CD4-positive, alpha-beta memory T cell (primary cell): ENCODE data around the gene HOXC13. TPM values are rescaled to one million over a fixed set of nuclear protein-coding genes. Genes with fewer than 3 reads are reported as not detected.

Source experiments
- CTCF ChIA-PET: fragments of 350-600 bp; sonication (Branson Sonifier 250); formaldehyde crosslinking; loops from one replicate; lab custom pipeline; 2021; ENCODE audit warnings: inconsistent platforms; ENCODE audit not compliant: partially characterized antibody; lab: Charles Lee
- POLR2A ChIA-PET: fragments of 350-600 bp; sonication (Branson Sonifier 250); formaldehyde crosslinking; loops from one replicate; lab custom pipeline; 2021; ENCODE audit not compliant: partially characterized antibody; lab: Charles Lee
- DNase-seq, 5 donors: peaks; one replicate each; pipeline versions ENCODE4 v3.0.0 to v3.0.0-alpha.2; 2020 to 2022; ENCODE audit warnings: mixed read lengths in 1 of 5
- H3K27ac ChIP-seq: one replicate; pipeline ENCODE4 v1.7.0; 2013; ENCODE audit warnings: low read depth, low read length
- H3K27me3 ChIP-seq: 2 replicates; pipeline ENCODE4 v1.7.0; 2013; ENCODE audit warnings: mild to moderate bottlenecking, low read length, moderate library complexity; ENCODE audit not compliant: insufficient read depth
- H3K36me3 ChIP-seq: 2 replicates; pipeline ENCODE4 v1.7.0; 2013; ENCODE audit warnings: mild to moderate bottlenecking, low read length, moderate library complexity; ENCODE audit not compliant: insufficient read depth
- H3K4me1 ChIP-seq: 2 replicates; pipeline ENCODE4 v1.7.0; 2013; ENCODE audit warnings: mild to moderate bottlenecking, low read length, moderate library complexity; ENCODE audit not compliant: insufficient read depth
- H3K4me3 ChIP-seq, 2 donors: one replicate each; pipeline ENCODE4 v1.7.0; 2013; ENCODE audit warnings: low read length in 2 of 2, mild to moderate bottlenecking in 1 of 2
- H3K9me3 ChIP-seq, 2 donors: one replicate each; pipeline ENCODE4 v1.7.0; 2013; ENCODE audit warnings: low read length in 2 of 2, control low read depth in 1 of 2; ENCODE audit not compliant: control insufficient read depth in 1 of 2
- H3K27ac Mint-ChIP-seq, 7 donors: one replicate each; pipeline ENCODE4 v1.8.0; 2020 to 2021; ENCODE audit warnings: mixed read lengths in 7 of 7, mild to moderate bottlenecking in 6 of 7, inconsistent platforms in 3 of 7, moderate library complexity in 3 of 7
- H3K27me3 Mint-ChIP-seq, 2 donors: one replicate each; pipeline ENCODE4 v1.8.0; 2020 to 2021; ENCODE audit warnings: mixed read lengths in 2 of 2
- H3K36me3 Mint-ChIP-seq, 2 donors: one replicate each; pipeline ENCODE4 v1.8.0; 2020 to 2021; ENCODE audit warnings: mixed read lengths in 2 of 2, inconsistent platforms in 1 of 2, mild to moderate bottlenecking in 1 of 2
- H3K4me1 Mint-ChIP-seq, 4 donors: one replicate each; pipeline ENCODE4 v1.8.0; 2020 to 2021; ENCODE audit warnings: mixed read lengths in 4 of 4, mild to moderate bottlenecking in 1 of 4
- H3K4me3 Mint-ChIP-seq, 8 donors: one replicate each; pipeline ENCODE4 v1.8.0; 2020 to 2021; ENCODE audit warnings: mixed read lengths in 8 of 8, mild to moderate bottlenecking in 7 of 8, moderate library complexity in 6 of 8, inconsistent platforms in 3 of 8
- H3K9me3 Mint-ChIP-seq, 8 donors: one replicate each; pipeline ENCODE4 v1.8.0; 2020 to 2021; ENCODE audit warnings: mixed read lengths in 8 of 8, mild to moderate bottlenecking in 5 of 8, inconsistent platforms in 3 of 8, moderate library complexity in 1 of 8
- intact Hi-C: fragments of 100-400 bp; cut with micrococcal nuclease; formaldehyde crosslinking; loops from one replicate; pipeline ENCODE4 v1.15.1; 2023
- polyA plus RNA-seq, 2 donors: library from polyadenylated mRNA; unstranded; fragments of 300-500 nt; fragmentation: Illumina TruSeq; gene quantifications; one replicate each; pipeline ENCODE4 v1.2.3, GENCODE V29; 2021
- total RNA-seq, 2 experiments: library from RNA; stranded (reverse); gene quantifications; one replicate each; pipeline ENCODE4 v1.2.3, GENCODE V29; 2021

Gene HOXC13
- total and polyA plus RNA-seq, 4 experiments from 2014 or later: not detected

GRCh38 chr12:53980802-53981496 lies 42.3 kb downstream of the HOXC13 start:
- intact Hi-C loops: no loop called here
- Histone ChIP-seq H3K4me3 (no peak overlapping the region), H3K27ac (no peak overlapping the region), H3K4me1 (peaks cover 20% of the 10 kb centered on the region), H3K27me3 (peaks cover 92% of the 10 kb centered on the region), H3K36me3 (no peaks in the 10 kb centered on the region), H3K9me3 (no peaks in the 10 kb centered on the region)
- Mint-ChIP-seq H3K4me3 (no peak overlapping the region), H3K27ac (peak overlapping the region in 2 of 7 donors; percentile 65 to 81), H3K36me3 (peaks cover 0 to 1% of the 10 kb centered on the region in 2 donors), H3K27me3 (peaks cover 68 to 77% of the 10 kb centered on the region in 2 donors), H3K4me1 (peaks cover 2 to 40% (median 15%) of the 10 kb centered on the region in 4 donors), H3K9me3 (peaks cover 0 to 34% (median 11%) of the 10 kb centered on the region in 8 donors)
- no peak for DNase-seq
- ChIA-PET POLR2A (interaction anchor here (1.0 kb wide), 1 partner anchor 12 kb away, joined by 3 read pairs; no protein-coding TSS in a partner anchor), CTCF (no interaction called here)

GRCh38 chr12:53981634-53982565 lies 43.3 kb downstream of the HOXC13 start:
- Histone ChIP-seq H3K27ac (no peak overlapping the region), H3K9me3 (no peaks in the 10 kb centered on the region), H3K4me1 (peaks cover 26% of the 10 kb centered on the region), H3K36me3 (no peaks in the 10 kb centered on the region), H3K4me3 (no peak overlapping the region), H3K27me3 (peaks cover 92% of the 10 kb centered on the region)
- ChIA-PET POLR2A (no interaction called here), CTCF (no interaction called here)
- Mint-ChIP-seq H3K9me3 (peaks cover 0 to 36% (median 10%) of the 10 kb centered on the region in 8 donors), H3K4me1 (peaks cover 4 to 42% (median 19%) of the 10 kb centered on the region in 4 donors), H3K4me3 (no peak overlapping the region), H3K27me3 (peaks cover 72 to 78% of the 10 kb centered on the region in 2 donors), H3K36me3 (peaks cover 0 to 1% of the 10 kb centered on the region in 2 donors), H3K27ac (peak overlapping the region in 3 of 7 donors; percentile 41 to 81 (median 68))
- no peak for DNase-seq
- intact Hi-C loops: no loop called here

GRCh38 chr12:53982648-53983567 lies 44.3 kb downstream of the HOXC13 start:
- ChIA-PET CTCF (no interaction called here), POLR2A (no interaction called here)
- H3K27ac ChIP-seq: no peak overlapping the region
- Mint-ChIP-seq H3K27me3 (peaks cover 74 to 81% of the 10 kb centered on the region in 2 donors), H3K27ac (peak overlapping the region in 4 of 7 donors; percentile 69 to 87 (median 82)), H3K36me3 (peaks cover 0 to 1% of the 10 kb centered on the region in 2 donors), H3K4me3 (peak overlapping the region in 3 of 8 donors; percentile 8 to 41 (median 25)), H3K9me3 (peaks cover 0 to 39% (median 8%) of the 10 kb centered on the region in 8 donors), H3K4me1 (peaks cover 4 to 46% (median 19%) of the 10 kb centered on the region in 4 donors)
- DNase-seq: no peak
- H3K27me3 ChIP-seq: peaks cover 92% of the 10 kb centered on the region
- H3K36me3 ChIP-seq: no peaks in the 10 kb centered on the region
- intact Hi-C loops: no loop called here
- H3K4me3 ChIP-seq: no peak overlapping the region
- no peaks in the 10 kb centered on the region for H3K9me3 ChIP-seq
- H3K4me1 ChIP-seq: peaks cover 24% of the 10 kb centered on the region

GRCh38 chr12:53983568-53983949 lies 44.9 kb downstream of the HOXC13 start:
- Mint-ChIP-seq H3K9me3 (peaks cover 0 to 36% (median 8%) of the 10 kb centered on the region in 8 donors), H3K36me3 (peaks cover 0 to 1% of the 10 kb centered on the region in 2 donors), H3K4me1 (peaks cover 4 to 46% (median 18%) of the 10 kb centered on the region in 4 donors), H3K4me3 (peak overlapping the region in 3 of 8 donors; percentile 7 to 26 (median 25)), H3K27me3 (peaks cover 74 to 81% of the 10 kb centered on the region in 2 donors), H3K27ac (peak overlapping the region in 4 of 7 donors; percentile 70 to 83 (median 78))
- peaks cover 95% of the 10 kb centered on the region for H3K27me3 ChIP-seq
- ChIA-PET CTCF (no interaction called here), POLR2A (no interaction called here)
- no peaks in the 10 kb centered on the region for H3K9me3 ChIP-seq
- no peak overlapping the region for H3K4me3 ChIP-seq
- intact Hi-C loops: no loop called here
- no peak overlapping the region for H3K27ac ChIP-seq
- H3K36me3 ChIP-seq: no peaks in the 10 kb centered on the region
- no peak for DNase-seq
- peaks cover 22% of the 10 kb centered on the region for H3K4me1 ChIP-seq

GRCh38 chr12:53983950-53984572 lies 45.4 kb downstream of the HOXC13 start:
- Histone ChIP-seq H3K9me3 (no peaks in the 10 kb centered on the region), H3K4me3 (no peak overlapping the region), H3K4me1 (peaks cover 27% of the 10 kb centered on the region), H3K27me3 (peaks cover 95% of the 10 kb centered on the region), H3K27ac (no peak overlapping the region), H3K36me3 (no peaks in the 10 kb centered on the region)
- POLR2A ChIA-PET: no interaction called here
- peak overlapping the region in 2 of 8 donors; percentile 26 to 28 for H3K4me3 Mint-ChIP-seq
- peaks cover 0 to 38% (median 7%) of the 10 kb centered on the region in 8 donors for H3K9me3 Mint-ChIP-seq
- CTCF ChIA-PET: interaction anchor here (0.6 to 1.7 kb wide), 2 partner anchors 224 to 370 kb away, joined by 3 to 4 read pairs; no protein-coding TSS in a partner anchor
- H3K36me3 Mint-ChIP-seq: peaks cover 0 to 1% of the 10 kb centered on the region in 2 donors
- no peak for DNase-seq
- H3K4me1 Mint-ChIP-seq: peaks cover 6 to 46% (median 20%) of the 10 kb centered on the region in 4 donors
- H3K27me3 Mint-ChIP-seq: peaks cover 76 to 80% of the 10 kb centered on the region in 2 donors
- intact Hi-C loops: no loop called here
- H3K27ac Mint-ChIP-seq: peak overlapping the region in 4 of 7 donors; percentile 42 to 77 (median 72)
